GM13977 (cell line): Measurements from ENCODE around the gene EIF3K.
"Not testable (repeated sequence)": the region's sequence is repeated elsewhere in the genome, so short reads cannot be mapped to it uniquely, and the experiment has no call there.

Experiments
- DNase-seq: peaks from one replicate; pipeline ENCODE4 v3.0.0; 2012; ENCODE audit warnings: low spot score
- in situ Hi-C: fragments of 300-500 bp; cut with MboI; formaldehyde crosslinking; loops from one replicate; pipeline ENCODE4 v1.12.0; 2022; ENCODE audit warnings: low sequenced_read_pairs, low pct_unique_long_range_greater_than_20kb, mixed read lengths, inconsistent platforms; ENCODE audit not compliant: unreplicated experiment
- TF ChIP-seq, protein P1 (sequence below): IDR thresholded peaks from 2 replicates; pipeline ENCODE4 v1.5.1; 2012; ENCODE audit warnings: mild to moderate bottlenecking, control low read depth; ENCODE audit not compliant: insufficient read depth; ENCODE audit errors: extremely low read depth, missing control alignments

The EIF3K gene

DNA sequence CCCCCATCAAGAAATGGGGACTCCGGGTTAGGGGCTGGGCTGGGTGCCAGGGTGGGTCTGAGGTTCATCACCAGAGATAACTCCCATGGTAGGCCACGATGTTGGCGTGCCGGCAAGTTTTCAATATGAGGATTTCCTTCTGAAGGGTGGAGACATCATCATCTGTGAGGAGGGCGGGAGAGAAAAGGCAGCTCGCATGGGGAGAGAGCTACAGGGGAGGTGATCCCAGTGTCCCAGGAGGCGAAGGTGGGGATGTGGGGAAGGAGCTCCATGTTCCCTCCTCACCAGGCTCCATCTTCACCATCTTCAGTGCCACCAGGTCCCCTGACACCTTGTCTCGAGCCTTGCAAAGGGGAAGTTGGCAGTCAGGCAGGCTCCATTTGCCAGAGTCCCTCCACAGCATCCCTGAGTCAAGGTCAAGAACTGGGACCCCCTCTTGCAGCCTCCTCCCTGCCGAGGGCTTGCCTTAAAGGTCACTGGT, 1.7 kb upstream of the EIF3K start:
- in situ Hi-C loops, result no loop called here
- TF ChIP-seq, protein P1, sequence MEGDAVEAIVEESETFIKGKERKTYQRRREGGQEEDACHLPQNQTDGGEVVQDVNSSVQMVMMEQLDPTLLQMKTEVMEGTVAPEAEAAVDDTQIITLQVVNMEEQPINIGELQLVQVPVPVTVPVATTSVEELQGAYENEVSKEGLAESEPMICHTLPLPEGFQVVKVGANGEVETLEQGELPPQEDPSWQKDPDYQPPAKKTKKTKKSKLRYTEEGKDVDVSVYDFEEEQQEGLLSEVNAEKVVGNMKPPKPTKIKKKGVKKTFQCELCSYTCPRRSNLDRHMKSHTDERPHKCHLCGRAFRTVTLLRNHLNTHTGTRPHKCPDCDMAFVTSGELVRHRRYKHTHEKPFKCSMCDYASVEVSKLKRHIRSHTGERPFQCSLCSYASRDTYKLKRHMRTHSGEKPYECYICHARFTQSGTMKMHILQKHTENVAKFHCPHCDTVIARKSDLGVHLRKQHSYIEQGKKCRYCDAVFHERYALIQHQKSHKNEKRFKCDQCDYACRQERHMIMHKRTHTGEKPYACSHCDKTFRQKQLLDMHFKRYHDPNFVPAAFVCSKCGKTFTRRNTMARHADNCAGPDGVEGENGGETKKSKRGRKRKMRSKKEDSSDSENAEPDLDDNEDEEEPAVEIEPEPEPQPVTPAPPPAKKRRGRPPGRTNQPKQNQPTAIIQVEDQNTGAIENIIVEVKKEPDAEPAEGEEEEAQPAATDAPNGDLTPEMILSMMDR, result no peak
- no peak for DNase-seq

GRCh38 chr19:38617764-38618589, 1.0 kb upstream of the EIF3K start, which contains the start of gene MAP4K1:
Gene MAP4K1 (minus strand): TSS chr19:38617953. CDS start chr19:38617895, 58 bp downstream.
- TF ChIP-seq, protein P1, result no peak
- DNase-seq, result peak; percentile 85
- in situ Hi-C loops, result no loop called here

DNA sequence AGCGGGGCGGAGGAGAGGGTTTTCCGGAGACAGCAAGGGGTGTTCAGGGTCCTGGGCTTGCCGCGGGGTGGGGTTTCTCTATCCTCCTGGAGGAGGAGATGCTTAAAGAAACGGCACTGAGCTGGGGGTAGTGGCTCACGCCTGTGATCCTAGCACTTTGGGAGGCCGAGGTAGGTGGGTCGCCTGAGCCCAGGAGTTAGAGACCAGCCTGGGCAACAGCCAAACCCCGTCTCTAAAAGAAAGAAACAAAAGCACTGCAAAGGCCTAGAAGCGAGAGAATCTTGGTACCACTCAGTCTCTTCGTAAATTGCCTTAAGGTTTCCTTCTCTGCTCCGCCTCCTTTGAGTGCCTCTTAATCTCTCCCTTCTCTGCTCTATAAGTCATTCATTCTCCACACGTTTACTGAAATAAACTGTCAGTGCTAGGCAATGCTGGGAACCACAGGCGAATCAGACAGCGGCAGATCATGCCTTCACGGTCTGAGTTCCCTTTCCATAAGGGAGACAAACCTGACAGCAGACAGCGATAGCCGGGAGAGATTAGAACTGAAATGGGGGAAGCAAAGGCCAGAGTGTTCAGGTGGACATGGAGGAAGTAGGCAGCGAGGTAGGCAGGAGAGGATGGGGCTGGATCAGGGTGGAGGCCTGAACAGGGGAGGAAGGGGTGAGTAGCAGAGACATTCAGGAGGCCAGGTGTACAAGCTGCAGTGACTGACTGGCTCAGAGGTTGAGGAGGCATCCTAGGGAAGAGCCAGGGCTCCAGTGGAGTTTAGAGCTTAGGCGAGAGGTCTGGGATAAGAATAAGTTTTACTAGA, 580 bp downstream of the EIF3K start:
- in situ Hi-C loops, result no loop called here
- DNase-seq, result no peak
- TF ChIP-seq, protein P1, result no peak

GRCh38 chr19:38624822-38625221, 5.8 kb downstream of the EIF3K start:
- in situ Hi-C loops, result no loop called here
- TF ChIP-seq, protein P1, result no peak
- DNase-seq, result no peak

GRCh38 chr19:38626401-38626800, 7.4 kb downstream of the EIF3K start:
- in situ Hi-C loops, result no loop called here

DNA sequence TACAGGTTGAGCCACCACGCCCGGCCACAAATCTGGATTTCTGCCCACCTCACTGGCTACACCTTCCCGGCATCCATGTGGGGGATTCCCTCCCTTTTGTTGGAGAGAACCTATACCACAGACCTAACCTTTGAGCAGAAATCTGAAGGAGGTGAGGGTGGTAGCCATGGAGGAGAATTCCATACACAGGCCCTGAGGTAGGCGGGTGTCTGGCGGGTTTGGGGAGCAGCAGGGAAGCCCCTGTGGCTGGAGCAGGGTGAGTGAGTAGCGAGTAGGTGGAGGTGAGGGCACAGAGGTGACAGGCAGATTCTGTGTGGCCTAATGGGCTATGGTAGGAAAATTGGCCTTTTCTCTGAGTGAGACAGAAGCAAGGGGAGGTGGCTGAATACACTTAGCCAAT, 10.6 kb downstream of the EIF3K start:
- no peak for DNase-seq
- TF ChIP-seq, protein P1, result no peak
- in situ Hi-C loops, result no loop called here

More at GRCh38 chr19:38626401-38626800, 7.4 kb downstream of the EIF3K start:
- no peak for DNase-seq
- TF ChIP-seq, protein P1, result no peak

- in situ Hi-C loops, result loop anchor here (5.0 kb wide), 1 partner anchor 84 kb away; no protein-coding TSS in a partner anchor
- not testable (repeated sequence) for DNase-seq
Observed at GRCh38 chr19:38631301-38631700, 12.3 kb downstream of the EIF3K start.

GRCh38 chr19:38631811-38632475, 13.0 kb downstream of the EIF3K start:
- in situ Hi-C loops, result loop anchor here (5.0 kb wide), 1 partner anchor 85 kb away; no protein-coding TSS in a partner anchor
- DNase-seq, result not testable (repeated sequence)
